ENCODE results near the gene ARPP21.

ARPP21 gene

DNA sequence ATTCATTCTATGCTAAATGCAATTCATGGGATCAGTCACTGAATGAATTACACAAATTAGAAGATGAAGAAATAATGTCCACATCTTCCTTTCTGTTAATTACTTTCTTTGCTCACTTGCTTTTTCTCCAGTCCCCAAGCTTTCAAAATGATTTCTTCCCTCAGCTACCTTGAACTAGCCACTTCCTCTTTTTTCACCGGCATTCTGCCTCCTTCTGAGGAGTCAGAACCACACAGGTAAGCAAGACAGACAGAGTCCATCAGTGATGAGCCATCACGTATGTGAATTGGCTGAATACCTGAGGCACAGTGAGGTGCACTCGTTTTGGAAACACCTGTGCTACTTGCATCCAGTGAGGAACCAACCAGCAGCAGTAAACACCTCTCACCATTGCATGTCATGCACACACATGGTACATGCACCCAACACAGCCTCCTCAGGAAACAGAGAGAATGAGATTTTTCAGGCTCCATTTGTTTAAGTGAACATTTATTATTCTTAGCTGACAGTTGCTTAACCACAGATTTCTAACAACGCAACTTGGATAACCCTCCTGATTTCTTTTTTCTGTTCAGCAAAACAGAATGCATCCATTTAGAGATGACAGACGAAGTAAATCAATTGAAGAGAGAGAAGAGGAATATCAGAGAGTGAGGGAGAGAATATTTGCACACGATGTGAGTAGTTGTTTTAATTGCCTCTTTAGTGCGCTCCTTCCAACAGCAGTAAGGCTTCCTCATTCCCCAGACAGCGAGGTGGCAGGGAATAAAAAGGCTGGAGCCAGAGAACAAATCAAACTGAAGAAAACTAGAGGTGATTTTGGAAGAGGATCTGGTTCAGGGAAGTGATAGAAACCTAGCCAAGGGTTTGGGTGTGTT, 69.3 kb downstream of the ARPP21 start:
- H3K27me3 ChIP-seq (ENCODE audit: insufficient read depth, low read length, poor library complexity, severe bottlenecking): no peaks in the 10 kb centered on the region
- H2AFZ ChIP-seq (ENCODE audit: low read length): peak overlapping the region; percentile 16; the same call in 1 of the 2 replicates
- no peaks in the 10 kb centered on the region for H4K20me1 ChIP-seq (ENCODE audit: insufficient read depth, low read length, poor library complexity, severe bottlenecking)
- H3K9me3 ChIP-seq (ENCODE audit: insufficient read depth, low read depth, low read length): no peaks in the 10 kb centered on the region
- no peaks in the 10 kb centered on the region for H3K36me3 ChIP-seq (ENCODE audit: insufficient read depth, low read length)
- no peaks in the 10 kb centered on the region for H3F3A ChIP-seq (ENCODE audit: low read depth)
- H3K9ac ChIP-seq (ENCODE audit: low read depth, low read length, poor library complexity, severe bottlenecking): no peak overlapping the region
- H3K79me2 ChIP-seq (ENCODE audit: insufficient read depth, low read length): no peaks in the 10 kb centered on the region
- H3K4me1 ChIP-seq (ENCODE audit: insufficient read depth, low read length, poor library complexity, severe bottlenecking): peaks cover 53% of the 10 kb centered on the region
- no peak overlapping the region for H3K4me3 ChIP-seq (ENCODE audit: low read length, poor library complexity, severe bottlenecking)
- TF ChIP-seq CTCF (conservative IDR thresholded peaks at IDR 0.05; ENCODE audit: low read length) (no peak), EZH2phosphoT487 (IDR thresholded peaks at IDR 0.05; ENCODE audit: borderline replicate concordance) (no peak)
- H3K4me2 ChIP-seq (ENCODE audit: low read depth, low read length, poor library complexity, severe bottlenecking): no peak overlapping the region
- H3K9me2 ChIP-seq (replicated peaks; ENCODE audit: low read depth, low read length): no peaks in the 10 kb centered on the region

DNA sequence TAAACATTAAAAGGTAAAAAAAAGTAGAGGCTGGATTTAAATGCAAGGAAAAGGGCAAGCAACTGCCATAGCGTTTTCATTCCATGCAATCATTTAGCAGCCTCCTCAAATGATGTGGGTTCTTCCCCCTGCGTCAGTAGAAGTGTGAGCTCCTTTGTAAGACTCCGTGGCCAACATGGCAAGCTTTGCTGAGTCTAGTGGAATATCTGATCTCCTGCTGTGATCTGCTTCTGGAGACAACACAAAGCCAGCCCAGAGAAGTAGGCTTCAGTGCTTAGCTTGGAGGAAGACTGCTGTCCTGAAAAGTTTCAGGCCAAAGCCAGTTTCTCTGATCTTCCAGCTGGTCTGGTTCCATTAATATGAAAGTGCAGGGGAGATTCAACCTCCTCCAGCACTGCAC, 70.4 kb downstream of the ARPP21 start:
- no peak overlapping the region for H3K4me2 ChIP-seq (ENCODE audit: low read depth, low read length, poor library complexity, severe bottlenecking)

DNA sequence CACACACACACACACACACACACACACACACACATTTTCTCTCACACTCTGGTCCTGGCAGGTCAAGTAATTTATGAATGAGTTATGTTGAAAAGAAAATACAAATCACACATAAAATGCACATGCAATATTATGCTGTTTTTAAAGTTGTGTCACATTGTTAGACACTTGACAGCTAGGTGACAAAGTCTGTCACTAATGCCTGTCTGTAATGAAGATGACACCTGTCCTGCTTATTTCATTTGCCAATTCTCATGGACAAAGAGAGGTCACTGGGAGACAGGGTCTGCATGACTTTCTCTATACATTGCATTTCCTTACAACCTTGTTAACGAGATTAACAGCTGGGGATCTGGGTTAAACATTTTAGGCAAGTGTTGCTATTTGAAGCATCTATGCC, 71.2 kb downstream of the ARPP21 start:
- TF ChIP-seq EZH2phosphoT487 (IDR thresholded peaks at IDR 0.05; ENCODE audit: borderline replicate concordance) (no peak), CTCF (conservative IDR thresholded peaks at IDR 0.05; ENCODE audit: low read length) (no peak)
- H3K36me3 ChIP-seq (ENCODE audit: insufficient read depth, low read length): no peaks in the 10 kb centered on the region

More for the DNA sequence above, 70.4 kb downstream of the ARPP21 start:
- Histone ChIP-seq H3K9me2 (replicated peaks; ENCODE audit: low read depth, low read length) (no peaks in the 10 kb centered on the region), H3K4me1 (ENCODE audit: insufficient read depth, low read length, poor library complexity, severe bottlenecking) (peaks cover 48% of the 10 kb centered on the region), H3K9ac (ENCODE audit: low read depth, low read length, poor library complexity, severe bottlenecking) (no peak overlapping the region), H3K36me3 (ENCODE audit: insufficient read depth, low read length) (no peaks in the 10 kb centered on the region), H3K4me3 (ENCODE audit: low read length, poor library complexity, severe bottlenecking) (no peak overlapping the region), H3K9me3 (ENCODE audit: insufficient read depth, low read depth, low read length) (no peaks in the 10 kb centered on the region), H3K79me2 (ENCODE audit: insufficient read depth, low read length) (no peaks in the 10 kb centered on the region), H2AFZ (ENCODE audit: low read length) (peak overlapping the region; percentile 24; the same call in 1 of the 2 replicates), H3F3A (ENCODE audit: low read depth) (peaks cover 2% of the 10 kb centered on the region; the same call in 1 of the 2 replicates), H4K20me1 (ENCODE audit: insufficient read depth, low read length, poor library complexity, severe bottlenecking) (no peaks in the 10 kb centered on the region), H3K27me3 (ENCODE audit: insufficient read depth, low read length, poor library complexity, severe bottlenecking) (no peaks in the 10 kb centered on the region)
- TF ChIP-seq CTCF (conservative IDR thresholded peaks at IDR 0.05; ENCODE audit: low read length): no peak
- no peak for TF ChIP-seq EZH2phosphoT487 (IDR thresholded peaks at IDR 0.05; ENCODE audit: borderline replicate concordance)

More for the DNA sequence above, 71.2 kb downstream of the ARPP21 start:
- H3K4me2 ChIP-seq (ENCODE audit: low read depth, low read length, poor library complexity, severe bottlenecking): no peak overlapping the region
- H3K4me1 ChIP-seq (ENCODE audit: insufficient read depth, low read length, poor library complexity, severe bottlenecking): peaks cover 39% of the 10 kb centered on the region
- H3K4me3 ChIP-seq (ENCODE audit: low read length, poor library complexity, severe bottlenecking): no peak overlapping the region
- no peaks in the 10 kb centered on the region for H4K20me1 ChIP-seq (ENCODE audit: insufficient read depth, low read length, poor library complexity, severe bottlenecking)
- no peaks in the 10 kb centered on the region for H3K27me3 ChIP-seq (ENCODE audit: insufficient read depth, low read length, poor library complexity, severe bottlenecking)
- H2AFZ ChIP-seq (ENCODE audit: low read length): no peak overlapping the region
- no peaks in the 10 kb centered on the region for H3K79me2 ChIP-seq (ENCODE audit: insufficient read depth, low read length)
- H3K9me3 ChIP-seq (ENCODE audit: insufficient read depth, low read depth, low read length): no peaks in the 10 kb centered on the region
- peaks cover 2% of the 10 kb centered on the region; the same call in 1 of the 2 replicates for H3F3A ChIP-seq (ENCODE audit: low read depth)
- H3K9ac ChIP-seq (ENCODE audit: low read depth, low read length, poor library complexity, severe bottlenecking): no peak overlapping the region
- no peaks in the 10 kb centered on the region for H3K9me2 ChIP-seq (replicated peaks; ENCODE audit: low read depth, low read length)

All from Loucy (cell line).